Measurements from ENCODE around the gene SLC44A2. TPM values are rescaled to one million over a fixed set of nuclear protein-coding genes. Genes with fewer than 3 reads are reported as not detected.

Gene SLC44A2
- total and polyA plus RNA-seq, 2 of the 13 experiments (the other 11 are each of a cell fraction or from before 2014, with no cell fraction given), result 2.4 to 5.6 TPM

DNA sequence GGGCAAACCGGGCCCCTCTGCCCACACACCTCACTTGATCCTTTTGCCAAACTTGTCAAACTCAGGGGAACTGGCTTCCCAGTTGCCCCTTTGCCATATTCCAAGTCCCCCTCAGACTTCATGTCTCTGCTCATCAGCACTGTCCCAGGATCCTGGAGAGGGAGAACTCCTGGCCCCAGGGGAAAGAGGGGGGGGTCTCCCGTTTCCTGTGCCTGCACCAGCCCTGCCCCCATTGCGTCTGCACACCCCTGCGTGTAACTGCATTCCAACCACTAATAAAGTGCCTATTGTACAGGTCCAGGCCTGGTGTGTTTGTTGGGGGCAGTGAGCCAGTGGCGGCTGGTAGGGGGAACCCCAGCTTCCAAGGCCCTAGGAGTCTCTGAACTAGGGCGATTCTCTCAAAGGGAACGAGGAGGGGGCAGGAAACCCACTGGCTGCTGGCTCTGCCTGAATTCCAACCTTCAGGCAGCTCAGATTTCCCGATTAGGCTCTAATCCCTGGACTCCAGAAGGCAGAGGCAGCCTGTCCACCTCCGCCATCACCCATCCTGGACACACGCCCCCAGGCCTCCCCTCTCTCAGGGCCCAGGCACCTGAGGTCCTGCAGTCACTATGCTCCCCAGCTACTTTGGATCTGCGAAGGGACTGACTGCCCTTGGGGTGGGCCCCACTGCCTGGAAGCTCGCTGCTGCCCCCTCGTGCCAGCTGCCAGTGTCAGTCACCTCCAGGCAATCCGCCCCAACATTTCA, 19.1 kb downstream of the SLC44A2 start (continued):
- TF ChIP-seq HMGA1 (CRISPR knock-in tag; conservative IDR thresholded peaks at IDR 0.05), result no peak
- TF ChIP-seq, protein P1, sequence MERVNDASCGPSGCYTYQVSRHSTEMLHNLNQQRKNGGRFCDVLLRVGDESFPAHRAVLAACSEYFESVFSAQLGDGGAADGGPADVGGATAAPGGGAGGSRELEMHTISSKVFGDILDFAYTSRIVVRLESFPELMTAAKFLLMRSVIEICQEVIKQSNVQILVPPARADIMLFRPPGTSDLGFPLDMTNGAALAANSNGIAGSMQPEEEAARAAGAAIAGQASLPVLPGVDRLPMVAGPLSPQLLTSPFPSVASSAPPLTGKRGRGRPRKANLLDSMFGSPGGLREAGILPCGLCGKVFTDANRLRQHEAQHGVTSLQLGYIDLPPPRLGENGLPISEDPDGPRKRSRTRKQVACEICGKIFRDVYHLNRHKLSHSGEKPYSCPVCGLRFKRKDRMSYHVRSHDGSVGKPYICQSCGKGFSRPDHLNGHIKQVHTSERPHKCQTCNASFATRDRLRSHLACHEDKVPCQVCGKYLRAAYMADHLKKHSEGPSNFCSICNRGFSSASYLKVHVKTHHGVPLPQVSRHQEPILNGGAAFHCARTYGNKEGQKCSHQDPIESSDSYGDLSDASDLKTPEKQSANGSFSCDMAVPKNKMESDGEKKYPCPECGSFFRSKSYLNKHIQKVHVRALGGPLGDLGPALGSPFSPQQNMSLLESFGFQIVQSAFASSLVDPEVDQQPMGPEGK (CRISPR knock-in tag; IDR thresholded peaks at IDR 0.05), result peak; percentile 54; the same call in 1 of the 2 replicates
- TF ChIP-seq ZNF839 (CRISPR knock-in tag; IDR thresholded peaks at IDR 0.05; ENCODE audit: borderline replicate concordance), result no peak
- TF ChIP-seq MBD4 (IDR thresholded peaks at IDR 0.05; ENCODE audit: borderline replicate concordance, low read length), result no peak
- no peak for TF ChIP-seq KDM5B (CRISPR knock-in tag; IDR thresholded peaks at IDR 0.05; ENCODE audit: borderline replicate concordance)
- TF ChIP-seq, protein P2, sequence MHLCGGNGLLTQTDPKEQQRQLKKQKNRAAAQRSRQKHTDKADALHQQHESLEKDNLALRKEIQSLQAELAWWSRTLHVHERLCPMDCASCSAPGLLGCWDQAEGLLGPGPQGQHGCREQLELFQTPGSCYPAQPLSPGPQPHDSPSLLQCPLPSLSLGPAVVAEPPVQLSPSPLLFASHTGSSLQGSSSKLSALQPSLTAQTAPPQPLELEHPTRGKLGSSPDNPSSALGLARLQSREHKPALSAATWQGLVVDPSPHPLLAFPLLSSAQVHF (CRISPR knock-in tag; IDR thresholded peaks at IDR 0.05), result no peak
- TF ChIP-seq, protein P3, sequence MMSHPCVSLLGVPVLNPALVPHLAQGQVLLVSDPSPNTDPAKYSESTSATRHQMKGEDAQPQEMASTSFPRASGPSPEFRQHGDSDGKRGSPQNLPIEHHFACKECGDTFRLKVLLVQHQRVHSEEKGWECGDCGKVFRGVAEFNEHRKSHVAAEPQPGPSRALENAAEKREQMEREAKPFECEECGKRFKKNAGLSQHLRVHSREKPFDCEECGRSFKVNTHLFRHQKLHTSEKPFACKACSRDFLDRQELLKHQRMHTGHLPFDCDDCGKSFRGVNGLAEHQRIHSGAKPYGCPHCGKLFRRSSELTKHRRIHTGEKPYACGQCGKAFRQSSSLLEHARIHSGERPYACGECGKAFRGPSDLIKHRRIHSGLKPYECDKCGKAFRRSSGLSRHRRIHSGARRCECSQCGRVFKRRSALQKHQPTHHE (CRISPR knock-in tag; IDR thresholded peaks at IDR 0.05; ENCODE audit: borderline replicate concordance), result no peak
- no peak for TF ChIP-seq SP140L (CRISPR knock-in tag; IDR thresholded peaks at IDR 0.05; ENCODE audit: borderline replicate concordance)
- TF ChIP-seq PITX1 (CRISPR knock-in tag; IDR thresholded peaks at IDR 0.05), result no peak
- peak; percentile 64 for TF ChIP-seq TEAD3 (CRISPR knock-in tag; optimal IDR thresholded peaks at IDR 0.05; ENCODE audit: borderline replicate concordance)
- TF ChIP-seq ZNF205 (CRISPR knock-in tag; IDR thresholded peaks at IDR 0.05), result no peak
- no peak for TF ChIP-seq KAT2B (IDR thresholded peaks at IDR 0.05; ENCODE audit: borderline replicate concordance, low read depth, low read length)
- TF ChIP-seq RBM22 (optimal IDR thresholded peaks at IDR 0.05; ENCODE audit: low read length), result no peak
- peak; percentile 25; the same call in 1 of the 2 replicates for TF ChIP-seq YEATS2 (CRISPR knock-in tag; IDR thresholded peaks at IDR 0.05; ENCODE audit: borderline replicate concordance)
- TF ChIP-seq ATM (IDR thresholded peaks at IDR 0.05; ENCODE audit: borderline replicate concordance), result no peak
- TF ChIP-seq KDM3A (CRISPR knock-in tag; IDR thresholded peaks at IDR 0.05; ENCODE audit: low read depth), result 0 out of 2 replicates have a peak, but pooled peaks have one; percentile 20
- no peak for TF ChIP-seq XBP1 (CRISPR knock-in tag; IDR thresholded peaks at IDR 0.05)
- peak; percentile 77 for TF ChIP-seq XRCC5 (optimal IDR thresholded peaks at IDR 0.05; ENCODE audit: low read length)
- no peak for TF ChIP-seq ZNF234 (CRISPR knock-in tag; conservative IDR thresholded peaks at IDR 0.05)
- peak; percentile 69; the same call in 1 of the 2 replicates for TF ChIP-seq SMC3 (IDR thresholded peaks at IDR 0.05; ENCODE audit: low read length)
- no peak for TF ChIP-seq KLF13 (CRISPR knock-in tag; IDR thresholded peaks at IDR 0.05)
- TF ChIP-seq, protein P4, sequence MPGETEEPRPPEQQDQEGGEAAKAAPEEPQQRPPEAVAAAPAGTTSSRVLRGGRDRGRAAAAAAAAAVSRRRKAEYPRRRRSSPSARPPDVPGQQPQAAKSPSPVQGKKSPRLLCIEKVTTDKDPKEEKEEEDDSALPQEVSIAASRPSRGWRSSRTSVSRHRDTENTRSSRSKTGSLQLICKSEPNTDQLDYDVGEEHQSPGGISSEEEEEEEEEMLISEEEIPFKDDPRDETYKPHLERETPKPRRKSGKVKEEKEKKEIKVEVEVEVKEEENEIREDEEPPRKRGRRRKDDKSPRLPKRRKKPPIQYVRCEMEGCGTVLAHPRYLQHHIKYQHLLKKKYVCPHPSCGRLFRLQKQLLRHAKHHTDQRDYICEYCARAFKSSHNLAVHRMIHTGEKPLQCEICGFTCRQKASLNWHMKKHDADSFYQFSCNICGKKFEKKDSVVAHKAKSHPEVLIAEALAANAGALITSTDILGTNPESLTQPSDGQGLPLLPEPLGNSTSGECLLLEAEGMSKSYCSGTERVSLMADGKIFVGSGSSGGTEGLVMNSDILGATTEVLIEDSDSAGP (CRISPR knock-in tag; IDR thresholded peaks at IDR 0.05; ENCODE audit: borderline replicate concordance), result peak; percentile 48; the same call in 1 of the 2 replicates

Data from HepG2 (cell line).